ENCODE measurements around the gene ATP8B2.

The ATP8B2 gene

DNA sequence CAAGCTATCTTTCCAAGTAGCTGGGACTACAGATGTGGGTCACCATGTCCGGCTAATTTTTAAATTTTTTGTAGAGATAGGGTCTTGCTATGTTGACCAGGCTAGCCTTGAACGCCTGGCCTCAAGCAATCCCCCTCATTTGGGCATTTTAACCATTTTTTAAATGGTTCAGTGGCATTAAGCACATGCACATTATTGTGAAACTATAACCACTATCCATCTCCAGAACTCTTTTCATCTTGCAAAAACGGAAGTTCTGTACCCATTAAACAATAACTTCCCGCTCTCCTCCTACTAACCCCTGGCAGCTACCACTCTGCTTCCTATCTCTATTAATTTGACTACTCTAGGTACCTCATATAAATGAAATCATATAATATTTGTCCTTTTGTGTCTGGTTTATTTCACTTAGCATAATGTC lies 75.1 kb downstream of the ATP8B2 start:
- DNase-seq = no peak

All from T-helper 9 cell (primary cell).